ENCODE results near the gene HFE.
A peak's percentile ranks its signal among the peaks of the same experiment; 100 is the strongest.

HFE gene

GRCh38 chr6:26065952-26066380, 21.3 kb upstream of the HFE start (continued):
- TF ChIP-seq ZNF792 (tag by site-specific recombination; IDR thresholded peaks at IDR 0.05): no peak
- TF ChIP-seq ZNF704 (tag by site-specific recombination; IDR thresholded peaks at IDR 0.05): no peak
- 0 out of 2 replicates have a peak, but pooled peaks have one; percentile 48 for TF ChIP-seq ZNF2 (tag by site-specific recombination; IDR thresholded peaks at IDR 0.05)
- no peak for TF ChIP-seq ZNF155 (tag by site-specific recombination; IDR thresholded peaks at IDR 0.05)
- no peak for TF ChIP-seq ZSCAN16 (tag by site-specific recombination; IDR thresholded peaks at IDR 0.05)
- TF ChIP-seq ZNF24 (tag by site-specific recombination; IDR thresholded peaks at IDR 0.05): no peak

GRCh38 chr6:26067367-26067766, 19.9 kb upstream of the HFE start:
- TF ChIP-seq ZNF350 (tag by site-specific recombination; IDR thresholded peaks at IDR 0.05): no peak
- no peaks in the 10 kb centered on the region for H3K36me3 ChIP-seq (ENCODE audit: control insufficient read depth in 2 of 2, insufficient read depth in 1 of 2, low read length in 2 of 2)
- H3K27ac ChIP-seq (ENCODE audit: extremely low read depth, low read depth, low read length): no peak overlapping the region
- no peaks in the 10 kb centered on the region for H3K4me1 ChIP-seq (ENCODE audit: control insufficient read depth, insufficient read depth, low read length)
- ChIA-PET POLR2A (interaction anchor here (1.1 kb wide), 1 partner anchor 36 kb away, joined by 3 read pairs; no protein-coding TSS in a partner anchor), CTCF (interaction anchor here (0.6 to 26.4 kb wide), 2 partner anchors 28 to 52 kb away, joined by 5 to 724 read pairs; partner anchors contain the start of gene HFE)
- H3K4me3 ChIP-seq (ENCODE audit: low read depth, low read length): no peak overlapping the region
- no peaks in the 10 kb centered on the region for H3K9me3 ChIP-seq (ENCODE audit: control insufficient read depth, insufficient read depth, low read depth, low read length)

GRCh38 chr6:26068036-26068435, 19.2 kb upstream of the HFE start:
- Histone ChIP-seq H3K36me3 (ENCODE audit: control insufficient read depth in 2 of 2, insufficient read depth in 1 of 2, low read length in 2 of 2) (no peaks in the 10 kb centered on the region), H3K9me3 (ENCODE audit: control insufficient read depth, insufficient read depth, low read depth, low read length) (no peaks in the 10 kb centered on the region), H3K27ac (ENCODE audit: extremely low read depth, low read depth, low read length) (no peak overlapping the region), H3K4me1 (ENCODE audit: control insufficient read depth, insufficient read depth, low read length) (no peaks in the 10 kb centered on the region), H3K4me3 (ENCODE audit: low read depth, low read length) (no peak overlapping the region)
- CTCF ChIA-PET: interaction anchor here (0.7 to 26.4 kb wide), 2 partner anchors 27 to 1573 kb away, joined by 3 to 724 read pairs; partner anchors contain the start of gene HFE
- POLR2A ChIA-PET: interaction anchor here (1.1 kb wide), 1 partner anchor 37 kb away, joined by 3 read pairs; no protein-coding TSS in a partner anchor
- TF ChIP-seq ZNF394 (tag by site-specific recombination; IDR thresholded peaks at IDR 0.05; ENCODE audit: borderline replicate concordance) (no peak), SP7 (tag by site-specific recombination; IDR thresholded peaks at IDR 0.05) (peak; percentile 43; the same call in 1 of the 2 replicates), ZXDB (tag by site-specific recombination; IDR thresholded peaks at IDR 0.05) (no peak), ZNF785 (tag by site-specific recombination; IDR thresholded peaks at IDR 0.05) (no peak)

GRCh38 chr6:26071135-26071534, 16.1 kb upstream of the HFE start:
- ChIA-PET POLR2A (no interaction called here), CTCF (interaction anchor here (0.7 to 26.4 kb wide), 2 partner anchors 24 to 69 kb away, joined by 3 to 724 read pairs; partner anchors contain the start of gene HFE)
- Histone ChIP-seq H3K9me3 (ENCODE audit: control insufficient read depth, insufficient read depth, low read depth, low read length) (no peaks in the 10 kb centered on the region), H3K36me3 (ENCODE audit: control insufficient read depth in 2 of 2, insufficient read depth in 1 of 2, low read length in 2 of 2) (no peaks in the 10 kb centered on the region), H3K27ac (ENCODE audit: extremely low read depth, low read depth, low read length) (no peak overlapping the region), H3K4me3 (ENCODE audit: low read depth, low read length) (no peak overlapping the region), H3K4me1 (ENCODE audit: control insufficient read depth, insufficient read depth, low read length) (no peaks in the 10 kb centered on the region)
- TF ChIP-seq WT1 (tag by site-specific recombination; IDR thresholded peaks at IDR 0.05) (no peak), ZNF704 (tag by site-specific recombination; IDR thresholded peaks at IDR 0.05) (no peak), ZNF311 (tag by site-specific recombination; IDR thresholded peaks at IDR 0.05; ENCODE audit: borderline replicate concordance) (no peak), ZNF324 (tag by site-specific recombination; IDR thresholded peaks at IDR 0.05) (no peak), ZNF280C (tag by site-specific recombination; IDR thresholded peaks at IDR 0.05) (no peak), ZNF132 (tag by site-specific recombination; IDR thresholded peaks at IDR 0.05; ENCODE audit: borderline replicate concordance) (no peak), ZBTB48 (tag by site-specific recombination; IDR thresholded peaks at IDR 0.05) (0 out of 2 replicates have a peak, but pooled peaks have one; percentile 26), HIC1 (tag by site-specific recombination; IDR thresholded peaks at IDR 0.05) (no peak), HOXC10 (CRISPR knock-in tag; IDR thresholded peaks at IDR 0.05) (no peak), ZNF768 (tag by site-specific recombination; IDR thresholded peaks at IDR 0.05) (no peak), KLF9 (tag by site-specific recombination; IDR thresholded peaks at IDR 0.05; ENCODE audit: low read depth) (0 out of 2 replicates have a peak, but pooled peaks have one; percentile 20), BCL11B (tag by site-specific recombination; IDR thresholded peaks at IDR 0.05; ENCODE audit: low read depth) (no peak)
